Subcutaneous adipose tissue (tissue), 4 donors: ENCODE data around the gene FRRS1L. TPM values are rescaled to one million over a fixed set of nuclear protein-coding genes. Genes with fewer than 3 reads are reported as not detected.

Experiments
- CTCF ChIP-seq: fragments of 450-650 bp; IDR thresholded peaks from one replicate; pipeline ENCODE4 v1.5.1; 2016; ENCODE audit warnings: low read depth, mild to moderate bottlenecking, control low read depth, antibody characterized with exemption, moderate library complexity
- small RNA-seq: library from RNA; depleted of rRNA; stranded (forward); fragments of <200 nt; gene quantifications from one replicate; pipeline ENCODE3, GENCODE V24; 2016
- total RNA-seq, 4 donors: library from RNA; depleted of rRNA; stranded (reverse); fragments of >200 nt; gene quantifications; one replicate each; pipeline ENCODE4 v1.1.0, GENCODE V29; 2016

The FRRS1L gene
- total RNA-seq, 4 donors from 2014 or later: under 0.01 to 0.22 TPM; not detected in 2

- no peak for TF ChIP-seq CTCF
These were observed 83.9 kb downstream of the FRRS1L start for GRCh38 chr9:109083141-109083540.

- no peak for TF ChIP-seq CTCF
These were observed 84.9 kb downstream of the FRRS1L start for GRCh38 chr9:109082091-109082620.

Small RNA genes within 50 kb of the gene (small RNA-seq; reads per million reads assigned to genes)
- gene RNU6-984P: not detected

Other genes with a start within 250 kb of the FRRS1L start
- 10 to 100 TPM; 15.0 to 20.9 (median 20.6) TPM for gene ELP1, start 233.1 kb downstream of the FRRS1L start, total RNA-seq
- 10 to 100 TPM in 2 of 4 donors, 1 to 10 TPM in 2; 6.4 to 13.9 (median 11.1) TPM for gene ABITRAM, start 232.8 kb downstream of the FRRS1L start, total RNA-seq
- 10 to 100 TPM; 24.5 to 58.5 (median 37.1) TPM for gene CTNNAL1, start 153.8 kb downstream of the FRRS1L start, total RNA-seq
- gene TMEM245, start 47.3 kb downstream of the FRRS1L start, total RNA-seq: 10 to 100 TPM; 55.8 to 95.9 (median 88.6) TPM
- gene EPB41L4B, start 153.8 kb upstream of the FRRS1L start, total RNA-seq: 100 to 1,000 TPM in 1 of 4 donors, 10 to 100 TPM in 3; 30.8 to 117 (median 64.7) TPM